HG03060 (cell line): Measurements from ENCODE around the gene LENEP.

Experiments
- ATAC-seq: cut with Tn5 transposase; IDR thresholded peaks from one replicate; pipeline ENCODE4 v1.9.1; 2021; ENCODE audit warnings: low read depth, moderate number of reproducible peaks; ENCODE audit not compliant: unreplicated experiment

The LENEP gene

GRCh38 chr1:155043301-155043702 lies 49.9 kb downstream of the LENEP start:
- ATAC-seq, result no peak

DNA sequence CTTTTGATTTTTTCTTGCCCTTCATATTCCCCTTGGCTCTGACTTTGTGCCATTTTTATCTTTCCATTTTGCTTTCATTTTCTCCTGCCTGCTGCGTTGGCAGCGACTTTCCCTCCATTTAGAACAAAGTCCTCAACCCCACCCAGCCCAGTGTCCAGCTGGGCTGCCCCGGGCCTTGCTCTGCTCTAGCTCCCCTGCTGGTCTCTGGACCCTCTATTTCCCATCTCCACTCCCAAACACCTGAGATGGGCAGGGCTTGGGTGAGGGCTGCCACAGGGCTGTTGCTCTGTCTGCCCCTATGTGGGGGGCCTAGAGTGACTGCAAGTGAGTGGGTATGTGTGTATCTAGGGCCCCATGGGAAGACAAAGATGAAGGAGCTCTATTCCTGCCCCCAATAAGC lies 50.4 kb downstream of the LENEP start:
- ATAC-seq, result no peak
